ENCODE measurements around the gene PCBP4. TPM values are rescaled to one million over a fixed set of nuclear protein-coding genes. Genes with fewer than 3 reads are reported as not detected.

PCBP4 gene
- 123 and 144 TPM in 2 replicates for total RNA-seq

- Histone ChIP-seq H3K36me3 (ENCODE audit: control insufficient read depth, insufficient read depth, low read length) (peaks cover 1% of the 10 kb centered on the region), H3K4me3 (ENCODE audit: low read depth, low read length) (peak within 1 kb of the TSS; percentile 71), H3K27me3 (ENCODE audit: control insufficient read depth, insufficient read depth, low read length) (no peaks in the 10 kb centered on the region)
- no peak for DNase-seq (ENCODE audit: low read depth)
- TF ChIP-seq CTCF (IDR thresholded peaks at IDR 0.05; ENCODE audit: insufficient read depth, low read length, poor library complexity, severe bottlenecking) = no peak
Measured at GRCh38 chr3:51967384-51968169, at the start of gene PCBP4. PCBP4 (minus strand) TSS chr3:51967454; CDS start chr3:51961240, 6,214 bp downstream.

- TF ChIP-seq CTCF (IDR thresholded peaks at IDR 0.05; ENCODE audit: insufficient read depth, low read length, poor library complexity, severe bottlenecking) = no peak
- no peaks in the 10 kb centered on the region for H3K36me3 ChIP-seq (ENCODE audit: control insufficient read depth, insufficient read depth, low read length)
- no peak for DNase-seq (ENCODE audit: low read depth)
- no peaks in the 10 kb centered on the region for H3K27me3 ChIP-seq (ENCODE audit: control insufficient read depth, insufficient read depth, low read length)
- H3K4me3 ChIP-seq (ENCODE audit: low read depth, low read length) = no peak overlapping the region
Measured at GRCh38 chr3:52015438-52016228, 48.4 kb upstream of the PCBP4 start.

GRCh38 chr3:52014613-52015012, 47.4 kb upstream of the PCBP4 start:
- peak; percentile 40 for TF ChIP-seq CTCF (IDR thresholded peaks at IDR 0.05; ENCODE audit: insufficient read depth, low read length, poor library complexity, severe bottlenecking)
- no peak for DNase-seq (ENCODE audit: low read depth)
- no peaks in the 10 kb centered on the region for H3K36me3 ChIP-seq (ENCODE audit: control insufficient read depth, insufficient read depth, low read length)
- no peaks in the 10 kb centered on the region for H3K27me3 ChIP-seq (ENCODE audit: control insufficient read depth, insufficient read depth, low read length)
- no peak overlapping the region for H3K4me3 ChIP-seq (ENCODE audit: low read depth, low read length)

- H3K36me3 ChIP-seq (ENCODE audit: control insufficient read depth, insufficient read depth, low read length) = no peaks in the 10 kb centered on the region
- H3K4me3 ChIP-seq (ENCODE audit: low read depth, low read length) = no peak overlapping the region
- TF ChIP-seq CTCF (IDR thresholded peaks at IDR 0.05; ENCODE audit: insufficient read depth, low read length, poor library complexity, severe bottlenecking) = no peak
- DNase-seq (ENCODE audit: low read depth) = no peak
- no peaks in the 10 kb centered on the region for H3K27me3 ChIP-seq (ENCODE audit: control insufficient read depth, insufficient read depth, low read length)
Measured at GRCh38 chr3:52013802-52014598, 46.7 kb upstream of the PCBP4 start.

GRCh38 chr3:52012699-52013098, 45.4 kb upstream of the PCBP4 start:
- no peak for TF ChIP-seq CTCF (IDR thresholded peaks at IDR 0.05; ENCODE audit: insufficient read depth, low read length, poor library complexity, severe bottlenecking)
- no peak overlapping the region for H3K4me3 ChIP-seq (ENCODE audit: low read depth, low read length)
- no peaks in the 10 kb centered on the region for H3K27me3 ChIP-seq (ENCODE audit: control insufficient read depth, insufficient read depth, low read length)
- no peaks in the 10 kb centered on the region for H3K36me3 ChIP-seq (ENCODE audit: control insufficient read depth, insufficient read depth, low read length)
- no peak for DNase-seq (ENCODE audit: low read depth)

All from kidney epithelial cell (primary cell).